Thyroid gland (tissue), 4 donors: ENCODE measurements around the gene PDS5B. TPM values are rescaled to one million over a fixed set of nuclear protein-coding genes. Genes with fewer than 3 reads are reported as not detected.

Experiments
- DNase-seq, 2 donors: peaks; one replicate each; pipeline ENCODE4 v3.0.0-alpha.2; 2019
- H3K27ac ChIP-seq, 3 donors: fragments of 200-600 bp; sonication (generic); 1 replicate in 2 of 3; 2 replicates in 1 of 3; pipeline ENCODE4 v1.5.1; 2016 to 2019; ENCODE audit warnings: mild to moderate bottlenecking in 1 of 3, moderate library complexity in 1 of 3
- H3K27me3 ChIP-seq: fragments of 200-600 bp; sonication (generic); one replicate; pipeline ENCODE4 v1.5.1; 2019
- H3K36me3 ChIP-seq, 2 donors: fragments of 200-600 bp; sonication (generic); one replicate each; pipeline ENCODE4 v1.5.1; 2016 to 2019
- H3K4me1 ChIP-seq, 2 donors: fragments of 200-600 bp; sonication (generic); one replicate each; pipeline ENCODE4 v1.5.1; 2017 to 2019
- H3K4me3 ChIP-seq, 3 donors: fragments of 200-600 bp; sonication (generic); replicated peaks in 1 of 3; 1 replicate in 2 of 3; 2 replicates in 1 of 3; pipeline ENCODE4 v1.5.1; 2016; ENCODE audit warnings: mild to moderate bottlenecking in 1 of 3
- H3K9me3 ChIP-seq: fragments of 200-600 bp; sonication (generic); one replicate; pipeline ENCODE4 v1.5.1; 2017
- CTCF ChIP-seq, 6 experiments: fragments of 200-600 bp in 3 of 6; fragments of 450-650 bp in 3 of 6; sonication (generic) in 3 of 6; IDR thresholded peaks; one replicate each; pipeline ENCODE4 v1.5.1; 2016 to 2019; ENCODE audit warnings: antibody characterized with exemption in 6 of 6, mild to moderate bottlenecking in 2 of 6, inconsistent platforms in 1 of 6, moderate library complexity in 1 of 6
- POLR2A ChIP-seq, 2 donors: fragments of 450-650 bp; IDR thresholded peaks; one replicate each; pipeline ENCODE4 v1.6.1; 2017; ENCODE audit warnings: antibody characterized with exemption in 2 of 2, mild to moderate bottlenecking in 2 of 2, moderate library complexity in 1 of 2
- WGBS, 2 donors: methylation state at CpG; one replicate each; pipeline ENCODE4 v1.1.5; 2017; 5-methylcytosine and 5-hydroxymethylcytosine counted together
- intact Hi-C: fragments of 100-400 bp; cut with DNase I; formaldehyde crosslinking; loops from one replicate; pipeline ENCODE4 v1.15.1; 2023
- total RNA-seq, 4 donors: library from RNA; depleted of rRNA; stranded (reverse); fragments of >200 nt; gene quantifications; one replicate each; pipeline ENCODE4 v1.2.3, GENCODE V29; 2016

Gene PDS5B
- total RNA-seq, 4 donors from 2014 or later: 47.9 to 55.1 (median 49.3) TPM

GRCh38 chr13:32783067-32783466 is 196.8 kb downstream of the PDS5B start:
- H3K4me1 ChIP-seq: no peaks in the 10 kb centered on the region
- no peak for DNase-seq
- H3K27ac ChIP-seq: no peak overlapping the region
- peaks cover 3 to 6% of the 10 kb centered on the region in 2 donors for H3K36me3 ChIP-seq
- 55 to 61% methylated on average over 3 of the region's 3 CpGs for WGBS, 2 donors
- no peak overlapping the region for H3K4me3 ChIP-seq
- H3K27me3 ChIP-seq: no peaks in the 10 kb centered on the region
- TF ChIP-seq POLR2A (IDR thresholded peaks at IDR 0.05) (no peak), CTCF (IDR thresholded peaks at IDR 0.05) (no peak)
- H3K9me3 ChIP-seq: no peaks in the 10 kb centered on the region
- intact Hi-C loops: no loop called here

GRCh38 chr13:32790731-32791130 is 204.5 kb downstream of the PDS5B start:
- H3K27me3 ChIP-seq: no peaks in the 10 kb centered on the region
- no peaks in the 10 kb centered on the region for H3K9me3 ChIP-seq
- no peak overlapping the region for H3K27ac ChIP-seq
- no peak for DNase-seq
- H3K4me3 ChIP-seq: no peak overlapping the region
- no peaks in the 10 kb centered on the region for H3K4me1 ChIP-seq
- no peaks in the 10 kb centered on the region for H3K36me3 ChIP-seq
- TF ChIP-seq POLR2A (IDR thresholded peaks at IDR 0.05) (no peak), CTCF (IDR thresholded peaks at IDR 0.05) (no peak)
- intact Hi-C loops: no loop called here
- 92 to 98% methylated on average over 3 of the region's 3 CpGs for WGBS, 2 donors

- WGBS, 2 donors: 74 to 85% methylated on average over 8 of the region's 8 CpGs
- Histone ChIP-seq H3K27me3 (no peaks in the 10 kb centered on the region), H3K4me3 (no peak overlapping the region), H3K4me1 (no peaks in the 10 kb centered on the region), H3K9me3 (no peaks in the 10 kb centered on the region), H3K27ac (no peak overlapping the region), H3K36me3 (no peaks in the 10 kb centered on the region)
- TF ChIP-seq POLR2A (IDR thresholded peaks at IDR 0.05) (no peak), CTCF (IDR thresholded peaks at IDR 0.05) (no peak)
- intact Hi-C loops: no loop called here
- DNase-seq: no peak
Measured at GRCh38 chr13:32791545-32792172, 205.4 kb downstream of the PDS5B start.

DNA sequence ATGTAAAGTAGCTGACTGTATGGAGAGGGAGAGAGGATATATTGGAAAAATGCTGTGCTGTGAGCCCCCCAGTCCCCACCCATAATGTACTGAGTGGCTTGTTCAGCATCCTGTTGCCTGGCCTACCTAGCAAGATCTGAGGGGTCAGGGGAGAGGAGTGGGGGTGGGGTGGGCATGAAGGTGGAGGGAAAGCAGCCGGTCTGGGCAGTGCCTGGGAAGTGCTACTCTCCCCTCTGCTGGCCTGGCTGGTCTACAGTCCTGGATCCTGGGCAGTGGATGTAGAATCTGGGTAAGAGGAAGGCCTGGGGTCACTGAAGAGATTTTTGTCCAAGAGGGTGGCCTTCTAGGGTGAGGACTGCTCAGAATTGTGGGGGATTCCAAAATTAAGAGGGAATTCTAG is 210.5 kb downstream of the PDS5B start:
- H3K9me3 ChIP-seq: no peaks in the 10 kb centered on the region
- DNase-seq: no peak
- no peak overlapping the region for H3K4me3 ChIP-seq
- no peaks in the 10 kb centered on the region for H3K4me1 ChIP-seq
- TF ChIP-seq CTCF (IDR thresholded peaks at IDR 0.05): no peak
- no peak for TF ChIP-seq POLR2A (IDR thresholded peaks at IDR 0.05)
- H3K36me3 ChIP-seq: no peaks in the 10 kb centered on the region
- H3K27ac ChIP-seq: no peak overlapping the region
- no peaks in the 10 kb centered on the region for H3K27me3 ChIP-seq
- intact Hi-C loops: no loop called here
- 70 to 89% methylated on average over 1 of the region's 1 CpG for WGBS, 2 donors

- no peak overlapping the region for H3K4me3 ChIP-seq
- peak; percentile 17 to 22 for DNase-seq
- intact Hi-C loops: no loop called here
- no peak for TF ChIP-seq CTCF (IDR thresholded peaks at IDR 0.05)
- 61 to 64% methylated on average over 3 of the region's 3 CpGs for WGBS, 2 donors
- H3K9me3 ChIP-seq: no peaks in the 10 kb centered on the region
- peaks cover 7 to 10% of the 10 kb centered on the region in 2 donors for H3K4me1 ChIP-seq
- no peaks in the 10 kb centered on the region for H3K27me3 ChIP-seq
- H3K27ac ChIP-seq: peak overlapping the region; percentile 10 to 61 (median 35)
- H3K36me3 ChIP-seq: no peaks in the 10 kb centered on the region
Measured at GRCh38 chr13:32802159-32802558, 215.9 kb downstream of the PDS5B start.
